ENCODE results near the gene EPN2.
"Not testable (repeated sequence)": the region's sequence is repeated elsewhere in the genome, so short reads cannot be mapped to it uniquely, and the experiment has no call there.

EPN2 gene

DNA sequence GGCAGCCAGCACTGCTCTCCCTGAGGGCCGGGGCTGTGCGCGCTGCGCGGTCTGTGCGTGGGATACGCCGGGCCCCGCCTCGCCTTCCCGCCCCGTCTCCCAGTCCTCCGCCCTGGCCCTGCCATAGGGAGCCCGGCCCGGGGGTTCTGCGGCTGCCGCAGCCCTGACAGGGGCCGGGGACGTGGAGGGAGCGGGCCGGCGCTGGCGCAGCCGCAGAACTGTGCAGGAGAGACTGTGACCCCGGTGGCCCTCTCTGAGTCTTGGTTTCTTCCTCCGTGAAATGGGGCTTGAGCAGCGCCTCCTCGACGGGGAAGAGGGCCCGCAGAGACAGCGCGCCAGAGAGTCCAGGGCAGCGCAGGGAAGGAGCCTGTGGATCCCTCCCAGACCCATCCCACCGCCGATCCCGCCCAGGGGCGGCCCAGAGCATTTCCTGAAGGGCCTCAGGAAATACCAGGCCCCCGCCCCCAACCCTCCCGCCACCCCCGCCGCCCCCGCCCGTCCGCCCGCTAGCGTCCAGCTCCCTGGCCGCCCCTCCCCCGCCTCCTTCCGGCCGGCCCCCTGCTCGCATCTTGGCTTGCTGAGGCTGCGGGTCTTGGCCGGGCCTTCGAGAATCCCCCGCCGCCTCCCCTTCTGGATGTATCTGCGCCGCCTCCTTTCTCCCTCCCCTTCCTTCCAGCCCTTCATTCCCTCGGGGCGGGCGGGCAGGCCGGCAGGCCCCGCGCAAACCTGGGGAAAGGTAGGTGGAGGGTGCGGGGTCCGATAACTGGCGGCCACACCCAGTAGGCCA is 21.9 kb upstream of the EPN2 start:
- not testable (repeated sequence) for H3K4me3 ChIP-seq (ENCODE audit: low read length in 2 of 2); H3K79me1 ChIP-seq (ENCODE audit: low read depth, low read length); H3K9ac ChIP-seq (ENCODE audit: low read depth, low read length, poor library complexity); H2BK15ac ChIP-seq (ENCODE audit: low read length); H3K14ac ChIP-seq (ENCODE audit: low read length); H3K9me3 ChIP-seq (replicated peaks in 1 of 2; ENCODE audit: control insufficient read depth in 2 of 2, insufficient read depth in 1 of 2, low read depth in 1 of 2, low read length in 2 of 2); H2BK5ac ChIP-seq (ENCODE audit: low read length); H3K27me3 ChIP-seq (ENCODE audit: control insufficient read depth in 3 of 3, insufficient read depth in 3 of 3, low read depth in 1 of 3, low read length in 3 of 3); H4K91ac ChIP-seq (ENCODE audit: low read depth, low read length, poor library complexity); H2AFZ ChIP-seq (ENCODE audit: low read length); H2AK5ac ChIP-seq (ENCODE audit: low read depth, low read length); H4K8ac ChIP-seq (ENCODE audit: low read depth, low read length); H2BK12ac ChIP-seq (ENCODE audit: low read length); H3K4me1 ChIP-seq (ENCODE audit: control insufficient read depth in 2 of 2, insufficient read depth in 1 of 2, low read depth in 1 of 2, low read length in 2 of 2); H2BK120ac ChIP-seq (ENCODE audit: low read depth, low read length); H3K4ac ChIP-seq (ENCODE audit: low read length); H3K27ac ChIP-seq (replicated peaks; ENCODE audit: low read length); H3K23ac ChIP-seq (ENCODE audit: low read depth, low read length, poor library complexity); DNase-seq (ENCODE audit: low spot score); H3K18ac ChIP-seq (ENCODE audit: low read length); H3K4me2 ChIP-seq (ENCODE audit: insufficient read depth, low read length, poor library complexity, severe bottlenecking); H3K36me3 ChIP-seq (replicated peaks in 1 of 2; ENCODE audit: control insufficient read depth in 2 of 2, insufficient read depth in 2 of 2, low read length in 2 of 2)
- WGBS, 2 donors (ENCODE audit: extremely low coverage in 2 of 2, insufficient read length in 2 of 2, insufficient replicate concordance in 1 of 2), result no CpG with 5 or more reads among the region's 67 CpGs

DNA sequence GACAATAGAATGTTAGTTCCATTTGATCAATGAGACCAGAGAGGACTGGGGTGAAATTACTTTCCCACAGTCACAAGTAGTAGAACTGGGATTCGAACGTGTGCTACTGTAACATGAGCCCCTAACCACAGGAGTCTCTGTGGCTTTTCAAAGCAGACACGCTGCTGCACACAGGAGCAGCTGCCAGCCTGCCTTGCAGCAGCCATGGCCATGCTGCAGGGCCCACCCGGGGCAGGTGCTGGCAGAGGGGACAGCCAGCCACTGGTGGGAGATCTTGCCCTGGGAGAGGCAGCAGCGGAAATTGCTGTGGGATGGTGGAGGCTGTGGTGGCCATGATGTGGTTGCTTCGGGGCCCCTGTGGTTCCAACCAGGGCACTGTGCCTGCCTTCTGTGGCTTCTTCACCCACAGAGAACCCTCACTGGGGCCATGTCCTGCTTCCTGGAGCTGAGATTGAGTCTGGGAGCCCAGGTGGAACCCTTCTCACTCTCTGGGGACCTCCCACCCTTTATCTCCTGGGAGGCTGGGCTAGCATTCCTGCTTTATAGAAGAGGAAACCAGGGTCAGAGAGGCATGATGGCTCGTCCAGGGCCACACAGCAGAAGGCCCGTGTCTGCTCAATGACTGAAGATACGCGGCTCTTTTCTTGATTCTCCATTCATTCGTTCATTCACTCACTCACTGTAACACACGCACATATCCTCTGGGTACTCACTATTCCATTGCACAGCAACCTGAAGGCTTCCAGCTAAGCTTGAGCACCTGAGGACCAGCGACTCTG is 20.8 kb upstream of the EPN2 start:
- not testable (repeated sequence) for DNase-seq (ENCODE audit: low spot score); H3K4ac ChIP-seq (ENCODE audit: low read length); H3K4me2 ChIP-seq (ENCODE audit: insufficient read depth, low read length, poor library complexity, severe bottlenecking); H3K4me3 ChIP-seq (ENCODE audit: low read length in 2 of 2); H3K36me3 ChIP-seq (replicated peaks in 1 of 2; ENCODE audit: control insufficient read depth in 2 of 2, insufficient read depth in 2 of 2, low read length in 2 of 2); H4K91ac ChIP-seq (ENCODE audit: low read depth, low read length, poor library complexity); H3K4me1 ChIP-seq (ENCODE audit: control insufficient read depth in 2 of 2, insufficient read depth in 1 of 2, low read depth in 1 of 2, low read length in 2 of 2); H3K18ac ChIP-seq (ENCODE audit: low read length); H4K8ac ChIP-seq (ENCODE audit: low read depth, low read length); H3K27me3 ChIP-seq (ENCODE audit: control insufficient read depth in 3 of 3, insufficient read depth in 3 of 3, low read depth in 1 of 3, low read length in 3 of 3); H2AFZ ChIP-seq (ENCODE audit: low read length); H3K14ac ChIP-seq (ENCODE audit: low read length); H3K9me3 ChIP-seq (replicated peaks in 1 of 2; ENCODE audit: control insufficient read depth in 2 of 2, insufficient read depth in 1 of 2, low read depth in 1 of 2, low read length in 2 of 2); H2BK12ac ChIP-seq (ENCODE audit: low read length); H3K79me1 ChIP-seq (ENCODE audit: low read depth, low read length); H3K23ac ChIP-seq (ENCODE audit: low read depth, low read length, poor library complexity); H2AK5ac ChIP-seq (ENCODE audit: low read depth, low read length); H2BK120ac ChIP-seq (ENCODE audit: low read depth, low read length); H3K27ac ChIP-seq (replicated peaks; ENCODE audit: low read length); H2BK15ac ChIP-seq (ENCODE audit: low read length); H3K9ac ChIP-seq (ENCODE audit: low read depth, low read length, poor library complexity); H2BK5ac ChIP-seq (ENCODE audit: low read length)
- WGBS, 2 donors (ENCODE audit: extremely low coverage in 2 of 2, insufficient read length in 2 of 2, insufficient replicate concordance in 1 of 2), result no CpG with 5 or more reads among the region's 13 CpGs

DNA sequence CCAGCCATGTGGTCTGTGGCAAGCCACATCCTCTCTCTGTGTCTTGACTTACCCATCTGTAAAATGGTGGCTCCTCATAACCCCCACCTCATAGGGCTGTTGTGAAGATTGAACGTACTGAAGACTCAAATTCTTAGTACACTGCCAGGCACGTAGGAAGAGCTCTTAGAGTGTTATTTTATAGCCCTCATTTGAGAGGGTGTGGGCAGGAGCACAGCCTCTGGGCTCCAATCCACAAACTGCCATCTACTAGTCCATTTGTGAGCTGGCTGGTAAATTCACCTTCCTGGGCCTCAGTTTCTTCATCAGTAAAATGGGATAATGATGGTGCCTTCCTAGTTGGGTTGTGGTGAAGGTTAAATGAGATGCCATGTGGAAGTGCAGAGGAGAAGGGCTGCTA is 18.3 kb upstream of the EPN2 start:
- H3K4me2 ChIP-seq (ENCODE audit: insufficient read depth, low read length, poor library complexity, severe bottlenecking); H3K27ac ChIP-seq (replicated peaks; ENCODE audit: low read length); H2BK12ac ChIP-seq (ENCODE audit: low read length); H3K36me3 ChIP-seq (replicated peaks in 1 of 2; ENCODE audit: control insufficient read depth in 2 of 2, insufficient read depth in 2 of 2, low read length in 2 of 2); H3K14ac ChIP-seq (ENCODE audit: low read length); H2BK5ac ChIP-seq (ENCODE audit: low read length); H3K9me3 ChIP-seq (replicated peaks in 1 of 2; ENCODE audit: control insufficient read depth in 2 of 2, insufficient read depth in 1 of 2, low read depth in 1 of 2, low read length in 2 of 2); H3K79me1 ChIP-seq (ENCODE audit: low read depth, low read length); H2AFZ ChIP-seq (ENCODE audit: low read length); H3K23ac ChIP-seq (ENCODE audit: low read depth, low read length, poor library complexity); H2BK120ac ChIP-seq (ENCODE audit: low read depth, low read length); H2AK5ac ChIP-seq (ENCODE audit: low read depth, low read length); H3K4ac ChIP-seq (ENCODE audit: low read length); H3K9ac ChIP-seq (ENCODE audit: low read depth, low read length, poor library complexity); H3K27me3 ChIP-seq (ENCODE audit: control insufficient read depth in 3 of 3, insufficient read depth in 3 of 3, low read depth in 1 of 3, low read length in 3 of 3); H4K8ac ChIP-seq (ENCODE audit: low read depth, low read length); H3K4me1 ChIP-seq (ENCODE audit: control insufficient read depth in 2 of 2, insufficient read depth in 1 of 2, low read depth in 1 of 2, low read length in 2 of 2); H3K18ac ChIP-seq (ENCODE audit: low read length); DNase-seq (ENCODE audit: low spot score); H4K91ac ChIP-seq (ENCODE audit: low read depth, low read length, poor library complexity); H2BK15ac ChIP-seq (ENCODE audit: low read length); H3K4me3 ChIP-seq (ENCODE audit: low read length in 2 of 2): not testable (repeated sequence)
- WGBS, 2 donors (ENCODE audit: extremely low coverage in 2 of 2, insufficient read length in 2 of 2, insufficient replicate concordance in 1 of 2), result no CpG with 5 or more reads among the region's 2 CpGs

DNA sequence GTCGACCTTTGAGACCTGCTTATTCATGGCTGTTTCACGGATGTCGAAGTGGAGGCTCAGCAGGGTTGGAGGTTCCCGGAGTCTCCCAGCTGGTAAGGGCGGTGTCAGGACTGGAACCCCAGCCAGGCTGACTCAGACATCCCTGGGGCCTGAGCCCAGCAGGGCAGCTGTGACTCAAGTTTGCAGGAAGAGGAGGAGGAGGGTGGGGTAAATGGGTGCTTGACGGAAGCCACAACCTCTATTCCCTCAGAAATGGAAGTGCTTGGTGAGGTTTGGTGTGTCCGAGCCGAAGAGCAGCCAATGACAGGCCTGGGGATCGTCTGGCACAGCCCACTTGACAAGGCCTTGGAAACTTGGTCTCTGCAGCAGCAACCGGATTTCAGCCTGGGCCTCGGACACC is 17.8 kb upstream of the EPN2 start:
- not testable (repeated sequence) for H3K9me3 ChIP-seq (replicated peaks in 1 of 2; ENCODE audit: control insufficient read depth in 2 of 2, insufficient read depth in 1 of 2, low read depth in 1 of 2, low read length in 2 of 2); H4K91ac ChIP-seq (ENCODE audit: low read depth, low read length, poor library complexity); H3K4ac ChIP-seq (ENCODE audit: low read length); H2AFZ ChIP-seq (ENCODE audit: low read length); H3K36me3 ChIP-seq (replicated peaks in 1 of 2; ENCODE audit: control insufficient read depth in 2 of 2, insufficient read depth in 2 of 2, low read length in 2 of 2); H2BK12ac ChIP-seq (ENCODE audit: low read length); H3K4me1 ChIP-seq (ENCODE audit: control insufficient read depth in 2 of 2, insufficient read depth in 1 of 2, low read depth in 1 of 2, low read length in 2 of 2); DNase-seq (ENCODE audit: low spot score); H3K27ac ChIP-seq (replicated peaks; ENCODE audit: low read length); H3K4me3 ChIP-seq (ENCODE audit: low read length in 2 of 2); H3K18ac ChIP-seq (ENCODE audit: low read length); H2BK120ac ChIP-seq (ENCODE audit: low read depth, low read length); H2AK5ac ChIP-seq (ENCODE audit: low read depth, low read length); H2BK15ac ChIP-seq (ENCODE audit: low read length); H3K79me1 ChIP-seq (ENCODE audit: low read depth, low read length); H3K4me2 ChIP-seq (ENCODE audit: insufficient read depth, low read length, poor library complexity, severe bottlenecking); H3K14ac ChIP-seq (ENCODE audit: low read length); H4K8ac ChIP-seq (ENCODE audit: low read depth, low read length); H2BK5ac ChIP-seq (ENCODE audit: low read length); H3K9ac ChIP-seq (ENCODE audit: low read depth, low read length, poor library complexity); H3K23ac ChIP-seq (ENCODE audit: low read depth, low read length, poor library complexity); H3K27me3 ChIP-seq (ENCODE audit: control insufficient read depth in 3 of 3, insufficient read depth in 3 of 3, low read depth in 1 of 3, low read length in 3 of 3)
- WGBS, 2 donors (ENCODE audit: extremely low coverage in 2 of 2, insufficient read length in 2 of 2, insufficient replicate concordance in 1 of 2), result no CpG with 5 or more reads among the region's 11 CpGs

Measured in neuronal stem cell (in vitro differentiated cells).